Sigmoid colon (tissue), 7 donors: Measurements from ENCODE around the gene NREP. TPM values are rescaled to one million over a fixed set of nuclear protein-coding genes. Genes with fewer than 3 reads are reported as not detected.

Experiments used
- DNase-seq: peaks from one replicate; pipeline ENCODE4 v3.0.0-alpha.2; 2019
- H3K27ac ChIP-seq, 4 donors: fragments of 200-600 bp; sonication (generic); one replicate each; pipeline ENCODE4 v1.5.1; 2016 to 2019; ENCODE audit warnings: mild to moderate bottlenecking in 1 of 4
- H3K27me3 ChIP-seq, 3 donors: fragments of 200-600 bp; sonication (generic); one replicate each; pipeline ENCODE4 v1.5.1; 2019; ENCODE audit warnings: mild to moderate bottlenecking in 1 of 3
- H3K36me3 ChIP-seq, 4 donors: fragments of 200-600 bp; sonication (generic); one replicate each; pipeline ENCODE4 v1.5.1; 2016 to 2019
- H3K4me1 ChIP-seq, 4 donors: fragments of 200-600 bp; sonication (generic); one replicate each; pipeline ENCODE4 v1.5.1; 2017 to 2019
- H3K4me3 ChIP-seq, 4 donors: fragments of 200-600 bp; sonication (generic); one replicate each; pipeline ENCODE4 v1.5.1; 2017 to 2019; ENCODE audit warnings: mild to moderate bottlenecking in 2 of 4, moderate library complexity in 1 of 4
- H3K9me3 ChIP-seq, 4 donors: fragments of 200-600 bp in 3 of 4; sonication (generic) in 3 of 4; one replicate each; pipeline versions ENCODE4 v1.5.1 to v1.6.1; 2013 to 2019
- CTCF ChIP-seq, 4 experiments: fragments of 450-650 bp in 3 of 4; fragments of 200-600 bp in 1 of 4; IDR thresholded peaks; one replicate each; pipeline ENCODE4 v1.5.1; 2016 to 2019; ENCODE audit warnings: antibody characterized with exemption in 4 of 4, mild to moderate bottlenecking in 3 of 4, moderate library complexity in 2 of 4
- EP300 ChIP-seq, 4 donors: sonication (generic); formaldehyde crosslinking; IDR thresholded peaks; one replicate each; pipeline ENCODE4 v1.6.1; 2017; ENCODE audit warnings: antibody characterized with exemption in 4 of 4
- POLR2A ChIP-seq, 2 donors: fragments of 450-650 bp; IDR thresholded peaks; one replicate each; pipeline ENCODE4 v1.6.1; 2016; ENCODE audit warnings: antibody characterized with exemption in 2 of 2, mild to moderate bottlenecking in 2 of 2, moderate library complexity in 2 of 2
- POLR2AphosphoS5 ChIP-seq, 4 donors: sonication (generic); formaldehyde crosslinking; IDR thresholded peaks; one replicate each; pipeline ENCODE4 v1.6.1; 2017; ENCODE audit warnings: antibody characterized with exemption in 4 of 4
- WGBS, 2 donors: extraction: QIAGEN DNeasy Blood & Tissue Kit; methylation state at CpG; one replicate each; pipeline ENCODE4 v1.1.7; 2013; 5-methylcytosine and 5-hydroxymethylcytosine counted together
- intact Hi-C: fragments of 100-400 bp; cut with DNase I; formaldehyde crosslinking; loops from one replicate; pipeline ENCODE4 v1.15.1; 2023
- polyA plus RNA-seq, 3 donors: library from polyadenylated mRNA; stranded (reverse); fragments of 200-250 nt; gene quantifications; one replicate each; pipeline ENCODE4 v1.2.3, GENCODE V29; 2013
- total RNA-seq, 4 donors: library from RNA; depleted of rRNA; stranded (reverse); fragments of >200 nt; gene quantifications; one replicate each; pipeline ENCODE4 v1.1.0, GENCODE V29; 2016
- donor health status: healthy with polysubstance abuse.
- donor health status: Bipolar disorder and iron deficiency.
- donor health status: healthy.

Gene NREP
- total and polyA plus RNA-seq, 7 donors = 6.5 to 41.3 (median 14.6) TPM

- Histone ChIP-seq H3K4me3 (no peak overlapping the region), H3K36me3 (no peaks in the 10 kb centered on the region), H3K27ac (no peak overlapping the region), H3K27me3 (no peaks in the 10 kb centered on the region), H3K9me3 (no peaks in the 10 kb centered on the region), H3K4me1 (no peaks in the 10 kb centered on the region)
- 81 to 88% methylated on average over 6 of the region's 6 CpGs for WGBS, 2 donors
- intact Hi-C loops = no loop called here
- no peak for DNase-seq
- no peak for TF ChIP-seq POLR2A (IDR thresholded peaks at IDR 0.05)
- no peak for TF ChIP-seq POLR2AphosphoS5 (IDR thresholded peaks at IDR 0.05)
- no peak for TF ChIP-seq EP300 (IDR thresholded peaks at IDR 0.05)
- TF ChIP-seq CTCF (IDR thresholded peaks at IDR 0.05) = no peak
These were observed 58.9 kb downstream of the NREP start for GRCh38 chr5:111697881-111698757.

- no peaks in the 10 kb centered on the region for H3K9me3 ChIP-seq
- H3K36me3 ChIP-seq = no peaks in the 10 kb centered on the region
- no peak overlapping the region for H3K27ac ChIP-seq
- no peaks in the 10 kb centered on the region for H3K27me3 ChIP-seq
- H3K4me3 ChIP-seq = no peak overlapping the region
- no peaks in the 10 kb centered on the region for H3K4me1 ChIP-seq
- no peak for DNase-seq
- 60 to 62% methylated on average over 6 of the region's 6 CpGs for WGBS, 2 donors
- intact Hi-C loops = no loop called here
- TF ChIP-seq EP300 (IDR thresholded peaks at IDR 0.05) = no peak
- no peak for TF ChIP-seq CTCF (IDR thresholded peaks at IDR 0.05)
- TF ChIP-seq POLR2AphosphoS5 (IDR thresholded peaks at IDR 0.05) = no peak
- TF ChIP-seq POLR2A (IDR thresholded peaks at IDR 0.05) = no peak
These were observed 59.8 kb downstream of the NREP start for GRCh38 chr5:111697215-111697614.

GRCh38 chr5:111695991-111696390, 61.0 kb downstream of the NREP start:
- H3K4me3 ChIP-seq = no peak overlapping the region
- H3K27me3 ChIP-seq = no peaks in the 10 kb centered on the region
- WGBS, 2 donors = 91 to 93% methylated on average over 1 of the region's 1 CpG
- TF ChIP-seq POLR2AphosphoS5 (IDR thresholded peaks at IDR 0.05) = no peak
- TF ChIP-seq POLR2A (IDR thresholded peaks at IDR 0.05) = no peak
- TF ChIP-seq CTCF (IDR thresholded peaks at IDR 0.05) = no peak
- no peak for TF ChIP-seq EP300 (IDR thresholded peaks at IDR 0.05)
- no peaks in the 10 kb centered on the region for H3K9me3 ChIP-seq
- H3K36me3 ChIP-seq = no peaks in the 10 kb centered on the region
- no peak overlapping the region for H3K27ac ChIP-seq
- intact Hi-C loops = no loop called here
- no peaks in the 10 kb centered on the region for H3K4me1 ChIP-seq
- DNase-seq = no peak

GRCh38 chr5:111694133-111694532, 62.9 kb downstream of the NREP start:
- H3K27me3 ChIP-seq = no peaks in the 10 kb centered on the region
- no peak overlapping the region for H3K4me3 ChIP-seq
- no peak overlapping the region for H3K27ac ChIP-seq
- H3K36me3 ChIP-seq = no peaks in the 10 kb centered on the region
- TF ChIP-seq EP300 (IDR thresholded peaks at IDR 0.05) (no peak), POLR2AphosphoS5 (IDR thresholded peaks at IDR 0.05) (peak in 2 of 4 donors; percentile 10 to 31)
- no peak for DNase-seq
- H3K4me1 ChIP-seq = no peaks in the 10 kb centered on the region
- whole genome bisulfite sequencing, 2 donors = 78 to 79% methylated on average over 1 of the region's 1 CpG
- intact Hi-C loops = no loop called here
- H3K9me3 ChIP-seq = no peaks in the 10 kb centered on the region

- Histone ChIP-seq H3K4me1 (no peaks in the 10 kb centered on the region), H3K27ac (no peak overlapping the region), H3K9me3 (no peaks in the 10 kb centered on the region), H3K27me3 (no peaks in the 10 kb centered on the region), H3K4me3 (no peak overlapping the region), H3K36me3 (no peaks in the 10 kb centered on the region)
- WGBS, 2 donors = 80 to 90% methylated on average over 2 of the region's 2 CpGs
- no peak for TF ChIP-seq POLR2AphosphoS5 (IDR thresholded peaks at IDR 0.05)
- no peak for TF ChIP-seq POLR2A (IDR thresholded peaks at IDR 0.05)
- no peak for TF ChIP-seq EP300 (IDR thresholded peaks at IDR 0.05)
- no peak for TF ChIP-seq CTCF (IDR thresholded peaks at IDR 0.05)
- DNase-seq = no peak
- intact Hi-C loops = no loop called here
These were observed 65.1 kb downstream of the NREP start for GRCh38 chr5:111691914-111692313.
